Stimulated activated CD8-positive, alpha-beta memory T cell treated with anti-CD3 and anti-CD28 coated beads, Interleukin-7, amount 100 ng/mL, for 24 hours (primary cell): ENCODE results near the gene SGO2.
"Not testable (repeated sequence)": the region's sequence is repeated elsewhere in the genome, so short reads cannot be mapped to it uniquely, and the experiment has no call there.

ENCODE experiments used
- DNase-seq: peaks from one replicate; pipeline ENCODE4 v3.0.0-alpha.2; 2020; ENCODE audit warnings: low read depth

Gene SGO2

GRCh38 chr2:200525066-200525465 is 941 bp upstream of the SGO2 start:
- DNase-seq, result no peak

GRCh38 chr2:200525551-200525881 is 491 bp upstream of the SGO2 start:
- no peak for DNase-seq

- no peak for DNase-seq
These were observed 2.2 kb downstream of the SGO2 start for GRCh38 chr2:200528228-200528627.

- no peak for DNase-seq
These were observed 7.7 kb downstream of the SGO2 start for GRCh38 chr2:200533754-200534153.

GRCh38 chr2:200534572-200534971 is 8.6 kb downstream of the SGO2 start:
- no peak for DNase-seq

GRCh38 chr2:200538139-200538538 is 12.1 kb downstream of the SGO2 start:
- DNase-seq, result no peak

DNA sequence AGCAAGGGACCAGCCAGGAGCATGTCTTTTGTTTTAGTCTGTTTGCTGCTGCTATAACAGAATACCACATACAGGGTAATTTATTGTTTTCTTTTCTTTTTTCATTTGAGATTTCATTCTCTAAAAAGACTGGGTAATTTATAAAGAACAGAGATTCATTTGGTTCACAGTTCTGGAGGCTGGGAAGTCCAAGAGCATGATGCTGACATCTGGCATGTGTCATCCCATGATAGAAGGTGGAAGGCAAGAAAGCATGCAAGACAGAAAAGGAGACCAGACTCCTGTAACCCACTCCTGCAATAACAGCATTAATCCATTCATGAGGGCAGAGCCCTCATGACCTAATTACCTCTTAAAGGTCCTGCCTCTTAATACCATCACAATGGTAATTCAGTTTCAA is 14.8 kb downstream of the SGO2 start:
- DNase-seq, result no peak

DNA sequence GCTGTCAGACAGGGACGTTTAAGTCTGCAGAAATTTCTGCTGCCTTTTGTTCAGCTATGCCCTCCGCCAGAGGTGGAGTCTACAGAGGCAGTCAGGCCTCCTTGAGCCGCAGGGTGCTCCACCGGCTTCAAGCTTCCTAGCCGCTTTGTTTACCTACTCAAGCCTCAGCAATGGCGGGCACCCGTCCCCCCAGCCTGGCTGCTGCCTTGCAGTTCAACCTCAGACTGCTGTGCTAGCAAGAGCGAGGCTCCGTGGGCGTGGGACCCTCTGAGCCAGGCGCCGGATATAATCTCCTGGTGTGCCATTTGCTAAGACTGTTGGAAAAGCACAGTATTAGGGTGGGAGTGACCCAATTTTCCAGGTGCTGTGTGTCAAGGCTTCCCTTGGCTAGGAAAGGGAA is 40.6 kb downstream of the SGO2 start:
- not testable (repeated sequence) for DNase-seq

GRCh38 chr2:200567932-200568331 is 41.9 kb downstream of the SGO2 start:
- no peak for DNase-seq

GRCh38 chr2:200575957-200576356 is 50.0 kb downstream of the SGO2 start:
- no peak for DNase-seq

GRCh38 chr2:200577027-200577426 is 51.0 kb downstream of the SGO2 start:
- DNase-seq, result no peak

DNA sequence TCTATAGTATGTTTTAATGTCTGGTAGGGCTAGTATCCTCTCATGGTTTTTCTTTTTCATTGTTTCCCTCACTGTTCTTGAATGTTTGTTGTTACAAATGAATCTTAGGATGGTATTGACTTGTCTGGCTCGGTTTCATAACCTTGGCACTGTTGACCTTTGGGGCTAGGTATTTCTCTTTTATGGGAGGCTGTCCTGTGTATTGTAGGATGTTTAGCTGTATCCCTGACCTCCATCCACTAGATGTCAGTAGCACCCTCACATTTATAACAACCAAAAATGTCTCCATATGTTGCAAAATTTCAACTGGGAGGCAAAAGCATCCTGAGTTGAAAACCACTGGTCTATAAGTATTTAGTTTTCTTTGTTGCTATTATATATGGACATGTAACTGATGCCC is 52.8 kb downstream of the SGO2 start:
- no peak for DNase-seq

GRCh38 chr2:200584639-200585038 is 58.6 kb downstream of the SGO2 start:
- no peak for DNase-seq

DNA sequence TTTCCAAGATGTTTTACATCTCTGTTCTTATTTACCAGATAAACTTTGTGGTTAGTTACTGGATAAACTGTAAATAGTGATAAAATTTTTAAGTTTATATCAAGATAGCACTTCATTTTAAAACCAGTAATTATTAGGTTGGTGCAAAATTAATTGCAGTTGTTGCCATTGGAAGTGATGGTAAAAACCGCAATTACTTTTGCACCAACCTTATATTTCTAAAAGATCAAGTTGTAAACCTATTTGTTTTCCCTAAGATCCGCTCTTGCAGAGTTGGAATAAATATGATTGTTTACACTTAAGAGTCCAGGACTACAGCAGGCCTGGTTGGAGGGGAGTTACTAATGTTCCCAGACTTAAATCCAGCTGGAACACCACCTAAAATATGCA is 59.3 kb downstream of the SGO2 start:
- DNase-seq, result no peak

DNA sequence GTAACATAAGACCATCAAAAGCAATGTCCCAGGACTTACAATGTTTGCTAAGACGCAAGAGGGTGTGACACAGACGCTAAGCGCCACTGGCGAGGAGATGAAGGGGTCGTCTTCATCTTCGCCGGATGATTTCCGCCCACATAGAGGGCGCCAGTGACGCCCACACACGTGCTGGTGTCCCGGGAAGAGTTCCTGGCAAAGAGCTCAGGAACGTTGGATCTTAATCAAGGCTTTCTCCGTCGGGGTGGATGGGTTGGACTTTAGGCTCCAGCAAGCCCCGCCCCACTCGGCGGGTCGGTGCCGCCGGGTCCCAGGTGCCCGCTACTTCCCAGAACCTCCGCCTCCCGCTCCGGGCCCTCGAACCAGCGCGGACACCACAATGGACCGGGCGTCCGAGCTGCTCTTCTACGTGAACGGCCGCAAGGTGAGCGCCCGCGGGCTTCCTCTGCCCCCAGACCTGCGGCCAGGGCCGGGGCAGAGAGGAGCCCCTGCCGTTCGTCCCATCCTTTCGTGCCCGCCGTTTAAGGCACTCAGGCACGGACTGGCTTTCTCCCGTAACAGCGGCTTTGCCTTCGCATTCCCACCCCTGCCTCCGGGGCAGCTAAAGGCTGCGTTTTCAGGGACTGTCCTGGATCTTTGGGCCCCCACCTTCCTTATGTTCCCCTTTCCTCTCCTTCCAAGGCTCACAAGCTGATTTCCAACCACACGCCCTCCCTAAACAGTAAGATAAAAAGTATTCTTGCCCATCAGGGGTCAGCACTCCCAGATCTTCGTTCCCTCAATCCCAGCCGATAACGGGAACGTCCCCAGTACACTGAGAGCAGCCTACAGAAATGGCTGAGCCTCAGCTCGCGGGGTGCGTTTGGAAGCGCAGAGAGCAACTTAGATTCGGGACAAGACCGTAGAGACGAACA is 60.0 kb downstream of the SGO2 start, which contains the start of gene AOX1:
TSS of gene AOX1 (plus strand) at position 285 of the 914 bp plus-strand sequence. CDS start at position 380, 95 bp downstream.
- DNase-seq, result no peak

- no peak for DNase-seq
These were observed 60.6 kb downstream of the SGO2 start for GRCh38 chr2:200586644-200586975.

DNA sequence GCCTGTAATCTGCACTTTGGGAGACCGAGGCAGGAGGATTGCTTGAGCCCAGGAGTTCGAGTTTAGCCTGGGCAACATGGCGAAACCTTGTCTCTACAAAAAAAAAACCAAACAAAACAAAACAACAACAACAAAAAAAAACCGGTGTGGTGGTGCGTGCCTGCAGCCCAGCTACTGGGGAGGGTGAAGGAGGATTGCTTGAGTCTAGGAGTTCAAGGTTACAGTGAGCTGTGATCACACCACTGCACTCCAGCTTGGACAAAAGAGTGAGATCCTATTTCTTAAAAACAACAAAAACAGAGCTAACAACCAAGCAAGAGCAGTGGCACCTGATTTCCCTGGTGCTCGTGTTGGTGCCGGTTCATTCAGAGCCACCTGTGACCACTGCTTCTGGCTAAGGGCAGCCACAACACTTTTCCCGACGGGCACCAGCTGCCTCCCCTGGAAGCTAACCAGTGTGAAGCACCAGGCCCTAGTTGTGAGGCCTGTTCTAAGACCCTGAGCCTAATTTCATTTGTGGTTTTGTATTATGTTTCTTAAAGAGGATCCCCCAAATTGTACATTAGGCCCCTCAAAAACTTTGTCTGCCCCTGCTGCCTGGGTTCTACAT is 61.1 kb downstream of the SGO2 start:
- no peak for DNase-seq

DNA sequence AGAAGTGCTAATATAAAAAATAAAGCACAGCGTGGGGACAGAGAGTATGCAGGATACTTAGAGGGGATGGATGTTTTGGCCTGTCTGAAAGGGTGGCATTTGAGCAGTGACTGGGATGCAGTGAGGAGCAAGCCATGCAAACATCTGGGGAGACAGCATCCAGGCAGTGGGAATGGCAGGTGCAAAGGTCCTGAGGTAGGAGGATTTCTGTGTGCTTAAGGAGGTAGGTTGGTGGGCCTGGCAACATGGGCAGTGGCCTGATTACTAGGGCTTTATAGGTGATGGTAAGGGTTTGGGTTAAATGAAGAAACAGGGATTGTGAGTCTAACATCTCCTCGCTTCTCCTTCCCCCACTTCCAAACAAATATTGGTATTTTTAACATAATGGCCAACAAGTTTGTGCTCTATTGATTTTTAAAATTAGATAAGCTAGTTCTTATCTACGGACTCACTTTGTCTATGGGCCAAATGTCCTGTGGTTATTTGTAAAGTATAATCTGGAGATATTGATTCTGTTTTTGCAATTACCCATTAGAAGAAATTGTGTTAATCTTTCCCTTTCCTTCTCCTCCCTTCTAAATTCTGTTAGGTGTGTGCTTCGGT is 62.2 kb downstream of the SGO2 start:
- no peak for DNase-seq

DNA sequence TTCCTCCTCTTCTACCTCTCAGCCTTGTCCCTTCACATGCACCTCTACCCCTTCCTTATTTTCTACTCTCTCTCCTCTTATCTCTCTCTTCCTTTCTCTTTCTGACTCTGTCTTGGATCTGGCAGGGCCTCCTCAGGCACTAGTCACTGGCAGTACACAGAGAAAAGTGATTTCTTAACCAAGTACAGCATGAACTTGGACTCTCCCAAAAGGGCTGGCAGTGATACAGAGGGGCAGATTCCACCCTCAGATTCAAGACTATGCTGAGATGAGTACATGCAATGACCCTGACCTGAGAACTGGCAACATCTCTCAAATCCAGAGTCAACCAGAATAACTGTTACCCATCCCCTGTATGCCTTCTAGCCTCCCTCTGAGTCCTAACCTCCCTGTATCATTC is 64.1 kb downstream of the SGO2 start:
- DNase-seq, result no peak

- DNase-seq, result no peak
These were observed 65.3 kb downstream of the SGO2 start for GRCh38 chr2:200591308-200591707.

DNA sequence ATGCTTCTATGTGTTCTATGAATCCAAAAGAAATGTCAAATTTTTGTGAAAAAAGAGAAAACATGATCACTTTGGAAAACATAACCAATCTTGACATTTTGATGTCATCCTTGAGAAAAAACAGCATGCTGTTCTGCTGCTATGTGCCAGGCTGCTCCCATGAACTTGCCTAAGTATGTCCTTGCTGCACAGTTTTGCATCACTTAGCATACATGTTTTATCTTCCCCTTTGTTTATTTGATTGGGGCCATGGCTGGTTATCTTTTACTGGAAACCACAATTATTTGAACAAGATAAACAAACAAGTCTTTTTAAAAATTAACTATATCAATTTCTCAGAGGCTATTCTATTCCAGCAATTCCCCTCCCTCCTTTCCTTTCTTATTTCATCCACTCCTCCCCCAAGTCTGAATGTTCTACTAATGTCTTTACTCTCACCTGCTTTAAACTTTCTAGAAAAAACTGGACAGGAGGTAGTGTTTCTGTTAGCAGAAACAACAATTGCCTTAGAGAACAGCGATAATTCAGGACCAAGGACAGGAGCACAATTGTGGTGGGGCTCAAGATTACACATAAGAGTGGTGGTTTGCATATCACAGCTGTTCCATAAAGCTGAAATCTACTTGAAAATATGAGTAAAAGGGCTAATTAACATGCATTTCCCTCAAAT is 66.5 kb downstream of the SGO2 start:
- no peak for DNase-seq

DNA sequence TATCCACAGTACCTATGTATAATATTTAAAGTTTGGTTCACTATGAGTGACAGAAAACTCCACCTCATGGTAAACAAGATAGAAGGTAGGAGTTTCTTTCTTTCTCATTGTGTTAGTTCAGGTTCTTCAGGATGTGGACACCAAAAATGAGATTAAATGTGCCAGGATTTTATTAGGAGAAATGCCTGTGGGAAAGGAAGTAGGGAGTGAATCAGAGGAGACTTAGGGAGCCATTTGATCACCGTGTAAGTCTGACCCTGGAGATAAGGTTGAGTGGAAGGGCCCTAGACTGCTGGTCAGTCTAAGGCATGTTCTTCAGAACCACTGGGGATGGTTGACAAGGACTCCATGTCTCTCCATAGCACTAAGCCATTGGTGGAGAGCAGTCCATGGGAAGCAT is 67.9 kb downstream of the SGO2 start:
- DNase-seq, result no peak

DNA sequence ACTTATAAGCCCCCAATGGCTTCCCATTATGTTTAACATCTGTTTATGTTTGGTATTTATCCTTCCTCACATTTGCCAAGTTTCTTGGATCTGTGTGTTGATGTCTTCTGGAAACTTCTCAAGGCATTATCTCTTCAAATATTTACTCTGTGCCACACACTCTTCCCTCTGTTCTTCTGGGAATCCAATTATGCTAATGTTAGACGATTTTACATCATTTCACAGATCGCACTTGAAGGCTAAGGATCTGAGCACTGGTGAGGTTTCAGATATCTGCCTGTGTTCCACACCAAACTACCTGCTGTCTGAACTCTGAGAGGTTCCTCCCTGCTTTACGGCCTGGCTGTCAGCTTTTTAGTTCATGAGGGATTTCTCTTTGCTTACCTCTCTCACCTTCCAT is 69.9 kb downstream of the SGO2 start:
- DNase-seq, result no peak
